ENCODE measurements around the gene NSRP1. TPM values are rescaled to one million over a fixed set of nuclear protein-coding genes. Genes with fewer than 3 reads are reported as not detected.

Gene NSRP1
- total RNA-seq, 4 donors from 2014 or later, result 18.7 to 33.5 (median 22.8) TPM

DNA sequence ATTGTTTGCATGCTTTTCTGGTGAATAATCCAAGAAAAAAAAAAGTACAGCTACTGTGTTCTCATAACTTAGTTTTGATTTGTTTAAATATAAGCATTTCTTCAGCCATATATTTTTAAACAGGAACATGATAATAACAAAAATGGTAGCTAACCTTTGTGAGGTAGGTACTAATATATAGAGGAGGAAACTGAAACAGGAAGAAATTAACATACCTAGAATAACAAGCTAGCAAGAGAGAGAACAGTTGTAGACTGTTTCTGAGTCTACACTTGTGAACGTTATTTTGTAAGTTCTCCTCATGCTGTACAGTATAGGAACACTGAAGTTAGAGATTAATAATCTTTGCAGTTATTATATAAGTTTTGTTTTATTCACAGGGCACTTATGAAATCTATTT is 49.3 kb downstream of the NSRP1 start:
- Histone ChIP-seq H3K4me3 (no peak overlapping the region), H3K9me3 (no peaks in the 10 kb centered on the region), H3K27me3 (no peaks in the 10 kb centered on the region), H3K4me1 (no peaks in the 10 kb centered on the region), H3K27ac (no peak overlapping the region), H3K36me3 (peaks cover 8% of the 10 kb centered on the region)
- TF ChIP-seq EP300 (IDR thresholded peaks at IDR 0.05) (no peak), POLR2A (IDR thresholded peaks at IDR 0.05) (no peak), POLR2AphosphoS5 (IDR thresholded peaks at IDR 0.05) (no peak), CTCF (IDR thresholded peaks at IDR 0.05) (no peak)
- no peak for DNase-seq (ENCODE audit: low spot score in 2 of 2)
- 69% methylated on average over 1 of the region's 1 CpG for WGBS

DNA sequence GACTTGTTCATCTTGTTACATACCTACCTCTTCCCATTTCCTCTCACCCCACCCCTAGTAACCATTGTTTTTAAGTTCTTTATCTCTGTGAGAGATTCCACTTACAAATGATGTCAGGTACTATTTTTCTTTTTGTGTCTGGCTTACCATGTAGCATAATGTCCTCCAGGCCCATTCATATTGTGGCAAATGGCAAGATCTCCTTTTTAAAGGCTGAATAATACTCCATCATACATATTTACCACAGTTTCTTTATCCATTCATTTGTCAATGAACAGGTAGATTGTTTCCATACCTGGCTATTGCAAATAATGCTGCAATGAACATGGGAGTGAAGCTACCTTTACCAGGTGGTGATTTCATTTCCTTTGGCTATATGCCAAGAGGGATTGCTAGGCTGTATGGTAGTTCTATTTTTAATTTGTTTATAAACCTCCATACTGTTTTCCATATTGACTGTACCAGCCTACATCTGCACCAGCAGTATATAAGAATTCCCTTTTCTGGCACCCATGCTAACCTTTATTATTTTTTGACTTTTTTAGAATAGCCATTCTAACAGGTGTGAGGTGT is 53.9 kb downstream of the NSRP1 start:
- H3K27ac ChIP-seq, result no peak overlapping the region
- DNase-seq (ENCODE audit: low spot score in 2 of 2), result no peak

DNA sequence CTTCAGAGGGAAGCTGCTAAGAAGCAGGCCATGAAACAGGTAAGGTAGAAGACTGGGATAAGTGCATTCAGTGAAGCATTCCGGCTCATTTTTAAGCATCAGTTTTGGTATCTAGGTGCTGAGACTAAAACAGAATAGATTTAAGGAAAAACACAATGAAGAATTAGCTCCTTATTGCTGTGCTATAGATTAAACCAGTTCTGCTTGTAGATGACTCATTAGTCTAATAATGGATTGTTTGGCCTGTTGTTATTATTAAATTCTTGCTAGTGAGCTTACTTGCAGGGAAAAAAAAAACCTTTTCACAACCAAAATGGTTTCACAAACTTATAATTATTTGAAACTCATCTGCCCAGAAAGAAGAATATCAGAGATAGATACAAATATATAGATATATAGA is 55.9 kb downstream of the NSRP1 start:
- TF ChIP-seq POLR2A (IDR thresholded peaks at IDR 0.05), result no peak
- no peak for TF ChIP-seq CTCF (IDR thresholded peaks at IDR 0.05)
- TF ChIP-seq EP300 (IDR thresholded peaks at IDR 0.05), result no peak
- no peak for TF ChIP-seq POLR2AphosphoS5 (IDR thresholded peaks at IDR 0.05)
- H3K36me3 ChIP-seq, result peaks cover 40% of the 10 kb centered on the region
- no peaks in the 10 kb centered on the region for H3K9me3 ChIP-seq
- H3K4me1 ChIP-seq, result peaks cover 3% of the 10 kb centered on the region
- no peak for DNase-seq (ENCODE audit: low spot score in 2 of 2)
- no peaks in the 10 kb centered on the region for H3K27me3 ChIP-seq
- no peak overlapping the region for H3K4me3 ChIP-seq
- 98% methylated on average over 1 of the region's 1 CpG for WGBS
- H3K27ac ChIP-seq, result no peak overlapping the region

More for the DNA sequence above, 53.9 kb downstream of the NSRP1 start:
- Histone ChIP-seq H3K27me3 (no peaks in the 10 kb centered on the region), H3K4me3 (no peak overlapping the region), H3K36me3 (peaks cover 30% of the 10 kb centered on the region), H3K9me3 (no peaks in the 10 kb centered on the region), H3K4me1 (peaks cover 3% of the 10 kb centered on the region)
- TF ChIP-seq POLR2A (IDR thresholded peaks at IDR 0.05) (no peak), CTCF (IDR thresholded peaks at IDR 0.05) (no peak), EP300 (IDR thresholded peaks at IDR 0.05) (no peak), POLR2AphosphoS5 (IDR thresholded peaks at IDR 0.05) (no peak)

- Histone ChIP-seq H3K4me3 (no peak overlapping the region), H3K27ac (no peak overlapping the region), H3K9me3 (no peaks in the 10 kb centered on the region), H3K4me1 (peaks cover 3% of the 10 kb centered on the region), H3K36me3 (peaks cover 42% of the 10 kb centered on the region), H3K27me3 (no peaks in the 10 kb centered on the region)
- no peak for DNase-seq (ENCODE audit: low spot score in 2 of 2)
- no peak for TF ChIP-seq POLR2A (IDR thresholded peaks at IDR 0.05)
- TF ChIP-seq CTCF (IDR thresholded peaks at IDR 0.05), result no peak
- TF ChIP-seq POLR2AphosphoS5 (IDR thresholded peaks at IDR 0.05), result no peak
- TF ChIP-seq EP300 (IDR thresholded peaks at IDR 0.05), result no peak
- WGBS, result 69% methylated on average over 2 of the region's 2 CpGs
Observed at GRCh38 chr17:30173649-30174048, 57.0 kb downstream of the NSRP1 start.

- 92% methylated on average over 1 of the region's 1 CpG for WGBS
- Histone ChIP-seq H3K9me3 (no peaks in the 10 kb centered on the region), H3K27me3 (no peaks in the 10 kb centered on the region), H3K4me1 (peaks cover 3% of the 10 kb centered on the region), H3K36me3 (peaks cover 49% of the 10 kb centered on the region), H3K4me3 (no peak overlapping the region), H3K27ac (no peak overlapping the region)
- DNase-seq (ENCODE audit: low spot score in 2 of 2), result no peak
- no peak for TF ChIP-seq POLR2A (IDR thresholded peaks at IDR 0.05)
- no peak for TF ChIP-seq CTCF (IDR thresholded peaks at IDR 0.05)
- TF ChIP-seq EP300 (IDR thresholded peaks at IDR 0.05), result no peak
- TF ChIP-seq POLR2AphosphoS5 (IDR thresholded peaks at IDR 0.05), result no peak
Observed at GRCh38 chr17:30174556-30174955, 57.9 kb downstream of the NSRP1 start.
